H9 (cell line): ENCODE data around the gene FOXD2. TPM values are rescaled to one million over a fixed set of nuclear protein-coding genes. Genes with fewer than 3 reads are reported as not detected.

Experiments
- DNase-seq: peaks from one replicate; pipeline ENCODE4 v3.0.0-alpha.2; 2017
- H2AFZ ChIP-seq: one replicate; pipeline ENCODE4 v1.6.1; 2013; ENCODE audit warnings: mild to moderate bottlenecking, low read length, control low read depth, moderate library complexity
- H2AK5ac ChIP-seq: 2 replicates; pipeline ENCODE4 v1.6.1; 2013; ENCODE audit warnings: low read length, control low read depth, mixed read lengths; ENCODE audit not compliant: insufficient read length
- H2BK120ac ChIP-seq: one replicate; pipeline ENCODE4 v1.6.1; 2013; ENCODE audit warnings: low read depth, mild to moderate bottlenecking, low read length, control low read depth, inconsistent platforms; ENCODE audit not compliant: poor library complexity, severe bottlenecking
- H2BK12ac ChIP-seq: 2 replicates; pipeline ENCODE4 v1.6.1; 2013; ENCODE audit warnings: low read length, control low read depth, mixed read lengths, low read depth; ENCODE audit not compliant: insufficient read length
- H2BK15ac ChIP-seq: 2 replicates; pipeline ENCODE4 v1.6.1; 2013; ENCODE audit warnings: low read depth, low read length, control low read depth
- H2BK20ac ChIP-seq: one replicate; pipeline ENCODE4 v1.6.1; 2013; ENCODE audit warnings: low read depth, mild to moderate bottlenecking, low read length, control low read depth, inconsistent platforms; ENCODE audit not compliant: poor library complexity, severe bottlenecking
- H2BK5ac ChIP-seq: 2 replicates; pipeline ENCODE4 v1.6.1; 2013; ENCODE audit warnings: low read length, control low read depth, mixed read lengths; ENCODE audit not compliant: insufficient read length
- H3K14ac ChIP-seq: 2 replicates; pipeline ENCODE4 v1.6.1; 2013; ENCODE audit warnings: low read length, control low read depth; ENCODE audit not compliant: insufficient read depth
- H3K18ac ChIP-seq: 2 replicates; pipeline ENCODE4 v1.6.1; 2013; ENCODE audit warnings: low read depth, mild to moderate bottlenecking, mixed read lengths, low read length, control low read depth; ENCODE audit not compliant: insufficient read length
- H3K23ac ChIP-seq: 2 replicates; pipeline ENCODE4 v1.6.1; 2013; ENCODE audit warnings: low read length, control low read depth, mixed read lengths, low read depth; ENCODE audit not compliant: insufficient read length
- H3K23me2 ChIP-seq: 2 replicates; pipeline ENCODE4 v1.6.1; 2013; ENCODE audit warnings: low read depth, mild to moderate bottlenecking, mixed read lengths, low read length, control low read depth; ENCODE audit not compliant: insufficient read length, poor library complexity, severe bottlenecking
- H3K27ac ChIP-seq: 2 replicates; pipeline ENCODE4 v1.5.1; 2013; ENCODE audit warnings: low read length, control low read depth, mixed read lengths, low read depth; ENCODE audit not compliant: insufficient read length
- H3K27me3 ChIP-seq: 2 replicates; pipeline ENCODE4 v1.6.1; 2013; ENCODE audit warnings: low read length, control low read depth, inconsistent platforms; ENCODE audit not compliant: insufficient read depth
- H3K4ac ChIP-seq: 2 replicates; pipeline ENCODE4 v1.6.1; 2013; ENCODE audit warnings: low read depth, mild to moderate bottlenecking, control low read depth, inconsistent platforms, low read length, moderate library complexity
- H3K4me1 ChIP-seq: 2 replicates; pipeline ENCODE4 v1.6.1; 2013; ENCODE audit warnings: low read length, control low read depth, inconsistent platforms; ENCODE audit not compliant: insufficient read depth
- H3K4me2 ChIP-seq: 2 replicates; pipeline ENCODE4 v1.6.1; 2013; ENCODE audit warnings: low read length, control low read depth, mixed read lengths; ENCODE audit not compliant: insufficient read length, insufficient read depth
- H3K56ac ChIP-seq: 2 replicates; pipeline ENCODE4 v1.6.1; 2013; ENCODE audit warnings: low read depth, mild to moderate bottlenecking, mixed read lengths, low read length, control low read depth; ENCODE audit not compliant: insufficient read length
- H3K79me1 ChIP-seq: 2 replicates; pipeline ENCODE4 v1.6.1; 2013; ENCODE audit warnings: low read depth, mild to moderate bottlenecking, moderate library complexity, low read length, control low read depth, inconsistent platforms; ENCODE audit not compliant: insufficient read depth, poor library complexity, severe bottlenecking
- H3K79me2 ChIP-seq: 2 replicates; pipeline ENCODE4 v1.6.1; 2013; ENCODE audit warnings: low read length, control low read depth, inconsistent platforms; ENCODE audit not compliant: insufficient read depth
- H3K9ac ChIP-seq: 2 replicates; pipeline ENCODE4 v1.6.1; 2013; ENCODE audit warnings: low read length, control low read depth, mixed read lengths; ENCODE audit not compliant: insufficient read length; ENCODE audit errors: extremely low read depth
- H3K9me3 ChIP-seq: one replicate; pipeline ENCODE4 v1.6.1; 2013; ENCODE audit warnings: low read depth, low read length, inconsistent platforms; ENCODE audit not compliant: control insufficient read depth
- H3T11ph ChIP-seq: one replicate; pipeline ENCODE4 v1.6.1; 2013; ENCODE audit warnings: mild to moderate bottlenecking, low read length, control low read depth, inconsistent platforms
- H4K20me1 ChIP-seq: one replicate; pipeline ENCODE4 v1.6.1; 2013; ENCODE audit not compliant: control insufficient read depth, insufficient read length, insufficient read depth
- H4K5ac ChIP-seq: 2 replicates; pipeline ENCODE4 v1.6.1; 2013; ENCODE audit warnings: low read depth, mild to moderate bottlenecking, mixed read lengths, low read length, control low read depth; ENCODE audit not compliant: insufficient read length
- H4K8ac ChIP-seq: replicated peaks from 2 replicates; pipeline ENCODE4 v1.6.1; 2013; ENCODE audit warnings: low read length, control low read depth, mixed read lengths, low read depth; ENCODE audit not compliant: insufficient read length
- H4K91ac ChIP-seq: 2 replicates; pipeline ENCODE4 v1.6.1; 2013; ENCODE audit warnings: low read depth, mild to moderate bottlenecking, moderate library complexity, mixed read lengths, low read length, control low read depth; ENCODE audit not compliant: insufficient read length
- H3K27ac Mint-ChIP-seq, 3 experiments: 2 replicates in 2 of 3; 3 replicates in 1 of 3; pipeline ENCODE4 v1.8.0; 2020 to 2021; ENCODE audit warnings: mixed read lengths in 3 of 3, mild to moderate bottlenecking in 1 of 3, moderate library complexity in 1 of 3
- H3K27me3 Mint-ChIP-seq: 2 replicates; pipeline ENCODE4 v1.8.0; 2021; ENCODE audit warnings: low read depth, mild to moderate bottlenecking, moderate library complexity, mixed read lengths
- H3K36me3 Mint-ChIP-seq, 3 experiments: 2 replicates in 2 of 3; 3 replicates in 1 of 3; pipeline ENCODE4 v1.8.0; 2020 to 2021; ENCODE audit warnings: low read depth in 3 of 3, mixed read lengths in 3 of 3; ENCODE audit not compliant: insufficient read depth in 1 of 3
- H3K4me1 Mint-ChIP-seq, 2 experiments: 2 replicates each; pipeline ENCODE4 v1.8.0; 2020; ENCODE audit warnings: mixed read lengths in 2 of 2
- H3K4me3 Mint-ChIP-seq, 2 experiments: 2 replicates in 1 of 2; 3 replicates in 1 of 2; pipeline ENCODE4 v1.8.0; 2020 to 2021; ENCODE audit warnings: mild to moderate bottlenecking in 2 of 2, mixed read lengths in 2 of 2, moderate library complexity in 1 of 2
- H3K9me3 Mint-ChIP-seq, 2 experiments: 2 replicates in 1 of 2; 3 replicates in 1 of 2; pipeline ENCODE4 v1.8.0; 2020; ENCODE audit warnings: mild to moderate bottlenecking in 2 of 2, mixed read lengths in 2 of 2, moderate library complexity in 1 of 2
- WGBS: extraction: QIAGEN DNeasy Blood & Tissue Kit; methylation state at CpG from one replicate; pipeline ENCODE4 v1.1.7; 2013; ENCODE audit warnings: missing lambda C conversion rate, low lambda C conversion rate, mixed read lengths; ENCODE audit not compliant: insufficient read length; ENCODE audit errors: extremely low coverage; 5-methylcytosine and 5-hydroxymethylcytosine counted together
- total RNA-seq: library from RNA; stranded (reverse); gene quantifications from 2 replicates; pipeline ENCODE4 v1.2.1, GENCODE V29; 2021
- TF ChIP-seq, protein P1 (sequence below): fragments of 200-600 bp; sonication (generic); conservative IDR thresholded peaks from 3 replicates; pipeline ENCODE4 v1.8.0; 2021; ENCODE audit warnings: antibody characterized with exemption, mild to moderate bottlenecking

The FOXD2 gene
- total RNA-seq, 1 experiment from 2014 or later, result not detected

DNA sequence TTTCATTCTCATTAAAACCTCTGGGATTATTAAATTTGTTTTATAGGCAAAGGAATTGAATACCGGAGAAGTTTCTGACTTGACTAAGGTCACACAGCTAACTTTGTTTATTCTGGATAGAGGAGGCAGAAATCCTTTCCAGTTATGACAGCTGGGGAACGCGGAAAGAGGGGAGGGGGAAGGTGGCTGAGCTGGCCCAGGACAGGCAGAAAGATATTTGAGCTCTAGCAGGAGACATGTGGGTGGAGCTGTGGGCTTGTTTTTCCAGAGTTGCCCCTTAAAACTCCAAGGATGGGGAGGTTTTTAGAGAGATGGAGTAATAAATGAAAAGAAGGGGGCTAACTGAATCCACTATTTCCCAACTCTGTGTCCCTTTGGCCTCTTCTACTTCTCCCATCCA lies 27.8 kb downstream of the FOXD2 start:
- no peaks in the 10 kb centered on the region for H3K23me2 ChIP-seq
- H3K79me2 ChIP-seq, result no peaks in the 10 kb centered on the region
- no CpG with 5 or more reads among the region's 3 CpGs for WGBS
- no peak overlapping the region for H3K4me2 ChIP-seq
- H2BK120ac ChIP-seq, result no peak overlapping the region
- Mint-ChIP-seq H3K9me3 (no peaks in the 10 kb centered on the region; a peak in 1 of 5 replicates), H3K4me3 (no peak overlapping the region), H3K36me3 (no peaks in the 10 kb centered on the region), H3K4me1 (peaks cover 5 to 8% of the 10 kb centered on the region in 2 experiments), H3K27ac (no peak overlapping the region), H3K27me3 (peaks cover 54% of the 10 kb centered on the region)
- H4K5ac ChIP-seq, result no peak overlapping the region
- DNase-seq, result no peak
- H3K23ac ChIP-seq, result no peak overlapping the region
- no peak overlapping the region for H2AFZ ChIP-seq
- H4K20me1 ChIP-seq, result no peaks in the 10 kb centered on the region
- no peak overlapping the region for H4K91ac ChIP-seq
- H2BK15ac ChIP-seq, result no peak overlapping the region
- H2BK20ac ChIP-seq, result no peak overlapping the region
- H3K9ac ChIP-seq, result no peak overlapping the region
- H2AK5ac ChIP-seq, result no peak overlapping the region
- TF ChIP-seq, protein P1, sequence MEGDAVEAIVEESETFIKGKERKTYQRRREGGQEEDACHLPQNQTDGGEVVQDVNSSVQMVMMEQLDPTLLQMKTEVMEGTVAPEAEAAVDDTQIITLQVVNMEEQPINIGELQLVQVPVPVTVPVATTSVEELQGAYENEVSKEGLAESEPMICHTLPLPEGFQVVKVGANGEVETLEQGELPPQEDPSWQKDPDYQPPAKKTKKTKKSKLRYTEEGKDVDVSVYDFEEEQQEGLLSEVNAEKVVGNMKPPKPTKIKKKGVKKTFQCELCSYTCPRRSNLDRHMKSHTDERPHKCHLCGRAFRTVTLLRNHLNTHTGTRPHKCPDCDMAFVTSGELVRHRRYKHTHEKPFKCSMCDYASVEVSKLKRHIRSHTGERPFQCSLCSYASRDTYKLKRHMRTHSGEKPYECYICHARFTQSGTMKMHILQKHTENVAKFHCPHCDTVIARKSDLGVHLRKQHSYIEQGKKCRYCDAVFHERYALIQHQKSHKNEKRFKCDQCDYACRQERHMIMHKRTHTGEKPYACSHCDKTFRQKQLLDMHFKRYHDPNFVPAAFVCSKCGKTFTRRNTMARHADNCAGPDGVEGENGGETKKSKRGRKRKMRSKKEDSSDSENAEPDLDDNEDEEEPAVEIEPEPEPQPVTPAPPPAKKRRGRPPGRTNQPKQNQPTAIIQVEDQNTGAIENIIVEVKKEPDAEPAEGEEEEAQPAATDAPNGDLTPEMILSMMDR, result no peak
- H3K79me1 ChIP-seq, result no peaks in the 10 kb centered on the region
- H3T11ph ChIP-seq, result no peak overlapping the region
- no peak overlapping the region for H3K56ac ChIP-seq
- H3K4ac ChIP-seq, result no peak overlapping the region
- no peak overlapping the region for H3K18ac ChIP-seq
- H3K4me1 ChIP-seq, result 0 out of 2 replicates have a peak, but pooled peaks cover 2% of the 10 kb centered on the region
- H2BK5ac ChIP-seq, result no peak overlapping the region
- no peak overlapping the region for H3K14ac ChIP-seq
- no peak overlapping the region for H3K27ac ChIP-seq
- no peak overlapping the region for H4K8ac ChIP-seq
- H3K27me3 ChIP-seq, result peaks cover 3% of the 10 kb centered on the region; the same call in 1 of the 2 replicates
- H2BK12ac ChIP-seq, result no peak overlapping the region
- no peaks in the 10 kb centered on the region for H3K9me3 ChIP-seq
